CD4-positive, CD25-positive, alpha-beta regulatory T cell (primary cell): ENCODE results near the gene MCFD2. TPM values are rescaled to one million over a fixed set of nuclear protein-coding genes. Genes with fewer than 3 reads are reported as not detected.

Experiments used
- ATAC-seq, 2 donors: fragments of 150-1000 bp; cut with Tn5 transposase; one replicate each; pipeline ENCODE4 v1.10.0; 2021; ENCODE audit warnings: low read depth in 2 of 2, moderate number of reproducible peaks in 2 of 2, moderate library complexity in 1 of 2
- DNase-seq, 3 donors: peaks; one replicate each; pipeline versions ENCODE4 v3.0.0 to v3.0.0-alpha.2; 2012 to 2022; ENCODE audit warnings: mixed read lengths in 1 of 3
- H3K27ac ChIP-seq: one replicate; pipeline ENCODE4 v1.7.0; 2013; ENCODE audit warnings: mild to moderate bottlenecking, low read length; ENCODE audit not compliant: insufficient read depth, poor library complexity, severe bottlenecking
- H3K27me3 ChIP-seq: one replicate; pipeline ENCODE4 v1.7.0; 2013; ENCODE audit warnings: low read length; ENCODE audit not compliant: control insufficient read depth, insufficient read depth
- H3K36me3 ChIP-seq: one replicate; pipeline ENCODE4 v1.7.0; 2013; ENCODE audit warnings: mild to moderate bottlenecking, low read length, moderate library complexity; ENCODE audit not compliant: control insufficient read depth, insufficient read depth
- H3K4me1 ChIP-seq: 2 replicates; pipeline ENCODE4 v1.7.0; 2013; ENCODE audit warnings: mild to moderate bottlenecking, low read length; ENCODE audit not compliant: insufficient read depth, control insufficient read depth, poor library complexity, severe bottlenecking
- H3K4me3 ChIP-seq: one replicate; pipeline ENCODE4 v1.7.0; 2013; ENCODE audit warnings: low read depth, mild to moderate bottlenecking, low read length, moderate library complexity
- H3K9me3 ChIP-seq, 2 experiments: 1 replicate in 1 of 2; 2 replicates in 1 of 2; pipeline ENCODE4 v1.7.0; 2013; ENCODE audit warnings: low read length in 2 of 2, mild to moderate bottlenecking in 1 of 2, moderate library complexity in 1 of 2; ENCODE audit not compliant: control insufficient read depth in 2 of 2
- H3K27ac Mint-ChIP-seq, 3 donors: one replicate each; pipeline ENCODE4 v1.8.0; 2020 to 2022; ENCODE audit warnings: mild to moderate bottlenecking in 3 of 3, mixed read lengths in 3 of 3, moderate library complexity in 2 of 3
- H3K27me3 Mint-ChIP-seq: one replicate; pipeline ENCODE4 v1.8.0; 2022; ENCODE audit warnings: mild to moderate bottlenecking, mixed read lengths
- H3K36me3 Mint-ChIP-seq: one replicate; pipeline ENCODE4 v1.8.0; 2020; ENCODE audit warnings: mixed read lengths
- H3K4me1 Mint-ChIP-seq, 4 donors: one replicate each; pipeline ENCODE4 v1.8.0; 2020 to 2022; ENCODE audit warnings: mixed read lengths in 4 of 4, mild to moderate bottlenecking in 1 of 4
- H3K4me3 Mint-ChIP-seq, 4 donors: one replicate each; pipeline ENCODE4 v1.8.0; 2020 to 2022; ENCODE audit warnings: mild to moderate bottlenecking in 4 of 4, mixed read lengths in 4 of 4, moderate library complexity in 3 of 4
- H3K9me3 Mint-ChIP-seq, 7 donors: one replicate each; pipeline ENCODE4 v1.8.0; 2020 to 2022; ENCODE audit warnings: mixed read lengths in 7 of 7, mild to moderate bottlenecking in 3 of 7, moderate library complexity in 2 of 7
- polyA plus RNA-seq, 4 donors: library from polyadenylated mRNA; unstranded; fragments of 300-500 nt; fragmentation: Illumina TruSeq; gene quantifications; one replicate each; pipeline ENCODE4 v1.2.3, GENCODE V29; 2021
- total RNA-seq: library from RNA; stranded (reverse); gene quantifications from one replicate; pipeline ENCODE4 v1.2.3, GENCODE V29; 2022

Gene MCFD2
- total and polyA plus RNA-seq, 5 donors from 2014 or later: 22.0 to 36.4 (median 30.2) TPM

GRCh38 chr2:46875226-46875899 lies 40.2 kb downstream of the MCFD2 start:
- Histone ChIP-seq H3K4me3 (no peak overlapping the region), H3K27me3 (no peaks in the 10 kb centered on the region), H3K36me3 (no peaks in the 10 kb centered on the region), H3K27ac (no peak overlapping the region), H3K9me3 (no peaks in the 10 kb centered on the region), H3K4me1 (no peaks in the 10 kb centered on the region)
- Mint-ChIP-seq H3K4me1 (no peaks in the 10 kb centered on the region), H3K4me3 (no peak overlapping the region), H3K27me3 (peaks cover 11% of the 10 kb centered on the region), H3K27ac (no peak overlapping the region), H3K9me3 (peaks cover 0 to 4% (median 0%) of the 10 kb centered on the region in 7 donors), H3K36me3 (no peaks in the 10 kb centered on the region)
- ATAC-seq: no peak
- DNase-seq: no peak

- Mint-ChIP-seq H3K36me3 (no peaks in the 10 kb centered on the region), H3K27me3 (peaks cover 11% of the 10 kb centered on the region), H3K9me3 (peaks cover 0 to 4% (median 0%) of the 10 kb centered on the region in 7 donors), H3K27ac (no peak overlapping the region), H3K4me1 (no peaks in the 10 kb centered on the region), H3K4me3 (no peak overlapping the region)
- Histone ChIP-seq H3K4me1 (no peaks in the 10 kb centered on the region), H3K36me3 (no peaks in the 10 kb centered on the region), H3K27ac (no peak overlapping the region), H3K4me3 (no peak overlapping the region), H3K27me3 (no peaks in the 10 kb centered on the region), H3K9me3 (no peaks in the 10 kb centered on the region)
- DNase-seq: no peak
- ATAC-seq: no peak
Measured at GRCh38 chr2:46874236-46874929, 41.2 kb downstream of the MCFD2 start.

GRCh38 chr2:46873604-46874068 lies 42.0 kb downstream of the MCFD2 start:
- DNase-seq: no peak
- no peak overlapping the region for H3K27ac ChIP-seq
- Mint-ChIP-seq H3K27ac (no peak overlapping the region), H3K9me3 (peaks cover 0 to 4% (median 0%) of the 10 kb centered on the region in 7 donors), H3K4me3 (no peak overlapping the region), H3K27me3 (peaks cover 11% of the 10 kb centered on the region), H3K36me3 (no peaks in the 10 kb centered on the region), H3K4me1 (no peaks in the 10 kb centered on the region)
- no peak overlapping the region for H3K4me3 ChIP-seq
- ATAC-seq: peak in 1 of 2 donors; percentile 34
- no peaks in the 10 kb centered on the region for H3K9me3 ChIP-seq
- H3K4me1 ChIP-seq: no peaks in the 10 kb centered on the region
- H3K27me3 ChIP-seq: no peaks in the 10 kb centered on the region
- H3K36me3 ChIP-seq: no peaks in the 10 kb centered on the region

GRCh38 chr2:46872902-46873603 lies 42.6 kb downstream of the MCFD2 start:
- Mint-ChIP-seq H3K9me3 (peaks cover 0 to 4% (median 0%) of the 10 kb centered on the region in 7 donors), H3K36me3 (no peaks in the 10 kb centered on the region), H3K27ac (no peak overlapping the region), H3K27me3 (peaks cover 11% of the 10 kb centered on the region), H3K4me3 (no peak overlapping the region), H3K4me1 (no peaks in the 10 kb centered on the region)
- Histone ChIP-seq H3K9me3 (no peaks in the 10 kb centered on the region), H3K4me1 (no peaks in the 10 kb centered on the region), H3K4me3 (no peak overlapping the region), H3K36me3 (no peaks in the 10 kb centered on the region), H3K27ac (no peak overlapping the region), H3K27me3 (no peaks in the 10 kb centered on the region)
- no peak for ATAC-seq
- no peak for DNase-seq

- no peak for DNase-seq
- Mint-ChIP-seq H3K27ac (no peak overlapping the region), H3K9me3 (peaks cover 0 to 4% (median 0%) of the 10 kb centered on the region in 7 donors), H3K36me3 (no peaks in the 10 kb centered on the region), H3K4me3 (no peak overlapping the region), H3K27me3 (peaks cover 11% of the 10 kb centered on the region), H3K4me1 (no peaks in the 10 kb centered on the region)
- Histone ChIP-seq H3K4me3 (no peak overlapping the region), H3K4me1 (no peaks in the 10 kb centered on the region), H3K36me3 (no peaks in the 10 kb centered on the region), H3K27ac (no peak overlapping the region), H3K27me3 (no peaks in the 10 kb centered on the region), H3K9me3 (no peaks in the 10 kb centered on the region)
- ATAC-seq: no peak
Measured at GRCh38 chr2:46871976-46872381, 43.6 kb downstream of the MCFD2 start.

GRCh38 chr2:46870051-46870839 lies 45.4 kb downstream of the MCFD2 start:
- Histone ChIP-seq H3K9me3 (no peaks in the 10 kb centered on the region), H3K4me3 (no peak overlapping the region), H3K4me1 (no peaks in the 10 kb centered on the region), H3K36me3 (no peaks in the 10 kb centered on the region), H3K27me3 (no peaks in the 10 kb centered on the region), H3K27ac (no peak overlapping the region)
- H3K9me3 Mint-ChIP-seq: peaks cover 0 to 6% (median 0%) of the 10 kb centered on the region in 7 donors
- DNase-seq (no peak), ATAC-seq (no peak)
- no peak overlapping the region for H3K27ac Mint-ChIP-seq
- no peaks in the 10 kb centered on the region for H3K36me3 Mint-ChIP-seq
- H3K27me3 Mint-ChIP-seq: peaks cover 20% of the 10 kb centered on the region
- no peak overlapping the region for H3K4me3 Mint-ChIP-seq
- peaks cover 0 to 8% (median 0%) of the 10 kb centered on the region in 4 donors for H3K4me1 Mint-ChIP-seq

GRCh38 chr2:46869621-46870020 lies 46.0 kb downstream of the MCFD2 start:
- Mint-ChIP-seq H3K27me3 (peaks cover 22% of the 10 kb centered on the region), H3K36me3 (peaks cover 3% of the 10 kb centered on the region), H3K4me3 (no peak overlapping the region), H3K9me3 (peaks cover 0 to 13% (median 4%) of the 10 kb centered on the region in 7 donors), H3K27ac (no peak overlapping the region), H3K4me1 (peaks cover 0 to 8% (median 0%) of the 10 kb centered on the region in 4 donors)
- Histone ChIP-seq H3K36me3 (no peaks in the 10 kb centered on the region), H3K9me3 (peaks cover 1 to 4% of the 10 kb centered on the region in 2 experiments), H3K27ac (no peak overlapping the region), H3K4me3 (no peak overlapping the region), H3K27me3 (no peaks in the 10 kb centered on the region), H3K4me1 (no peaks in the 10 kb centered on the region)
- ATAC-seq (no peak), DNase-seq (no peak)
